GM12878 (cell line): ENCODE measurements around the gene CD84. TPM values are rescaled to one million over a fixed set of nuclear protein-coding genes. Genes with fewer than 3 reads are reported as not detected.

ENCODE experiments used
- ATAC-seq: fragments of 200-7000 bp; cut with Tn5 transposase; 3 replicates; pipeline ENCODE4 v1.9.1; 2020; ENCODE audit warnings: mild to moderate bottlenecking, moderate library complexity
- BruUV-seq: library from RNA; stranded (reverse); fragments of 400-500 nt; replicated peaks from 2 replicates; lab custom pipeline; 2021; lab: Mats Ljungman, UMichigan
- CTCF ChIA-PET: fragments of 300-600 bp; sonication (Branson Sonifier 250); formaldehyde crosslinking; extraction: SDS; loops from one replicate; lab custom pipeline; 2021; ENCODE audit warnings: inconsistent platforms; lab: Yijun Ruan, JAX
- POLR2A ChIA-PET: fragments of 350-600 bp; formaldehyde crosslinking; extraction: SDS; loops from one replicate; lab custom pipeline; 2021; ENCODE audit warnings: inconsistent platforms; lab: Charles Lee
- RAD21 ChIA-PET: fragments of 300-600 bp; sonication (Branson Sonifier 250); formaldehyde crosslinking; loops from one replicate; lab custom pipeline; 2023; ENCODE audit warnings: antibody characterized with exemption; ENCODE audit not compliant: unreplicated experiment; lab: Charles Lee
- SMC1A ChIA-PET: fragments of 300-600 bp; sonication (Branson Sonifier 250); formaldehyde crosslinking; loops from one replicate; lab custom pipeline; 2023; ENCODE audit not compliant: unreplicated experiment, uncharacterized antibody; lab: Charles Lee
- DNase-seq: peaks from one replicate; pipeline ENCODE4 v3.0.0-alpha.2; 2011; ENCODE audit warnings: low read depth, low spot score
- FAIRE-seq: peaks from 3 replicates; lab custom pipeline; 2011; peaks lifted over from hg19 to GRCh38; lab: Jason Lieb, UNC
- H2AFZ ChIP-seq: 2 replicates; pipeline ENCODE4 v1.6.0; 2011; ENCODE audit warnings: low read depth, low read length, control low read depth; ENCODE audit not compliant: control insufficient read depth
- H3K27ac ChIP-seq: 2 replicates; pipeline ENCODE4 v1.5.1; 2011; ENCODE audit warnings: control low read depth; ENCODE audit not compliant: control insufficient read depth, insufficient read depth
- H3K27me3 ChIP-seq, 2 experiments: replicated peaks in 1 of 2; 2 replicates each; pipeline versions ENCODE4 v1.6.0 to v1.6.1; 2011; ENCODE audit warnings: low read length in 1 of 2; ENCODE audit not compliant: control insufficient read depth in 2 of 2, insufficient read depth in 2 of 2
- H3K36me3 ChIP-seq, 2 experiments: 2 replicates each; pipeline ENCODE4 v1.5.1; 2011; ENCODE audit warnings: low read length in 1 of 2; ENCODE audit not compliant: control insufficient read depth in 2 of 2, insufficient read depth in 2 of 2
- H3K4me1 ChIP-seq: 2 replicates; pipeline ENCODE4 v1.6.1; 2011; ENCODE audit warnings: mild to moderate bottlenecking, low read length, moderate library complexity, mixed read lengths; ENCODE audit not compliant: control insufficient read depth, insufficient read depth
- H3K4me2 ChIP-seq: 2 replicates; pipeline ENCODE4 v1.6.0; 2011; ENCODE audit warnings: control low read depth; ENCODE audit not compliant: control insufficient read depth, insufficient read depth
- H3K4me3 ChIP-seq: fragments of 200-600 bp; sonication (generic); 2 replicates; pipeline ENCODE4 v1.5.1; 2016
- H3K79me2 ChIP-seq: 2 replicates; pipeline ENCODE4 v1.6.0; 2011; ENCODE audit warnings: low read length; ENCODE audit not compliant: control insufficient read depth, insufficient read depth
- H3K9ac ChIP-seq: 2 replicates; pipeline ENCODE4 v1.8.0; 2011; ENCODE audit warnings: low read length, control low read depth, mixed read lengths; ENCODE audit not compliant: control insufficient read depth, insufficient read depth
- H3K9me3 ChIP-seq: replicated peaks from 3 replicates; pipeline ENCODE4 v1.5.1; 2011; ENCODE audit warnings: mild to moderate bottlenecking, low read length; ENCODE audit not compliant: control insufficient read depth, insufficient read depth
- H4K20me1 ChIP-seq: 2 replicates; pipeline ENCODE4 v1.6.0; 2011; ENCODE audit not compliant: control insufficient read depth, insufficient read depth
- MTA2 ChIP-seq: fragments of 450-650 bp; IDR thresholded peaks from 2 replicates; pipeline ENCODE4 v1.6.1; 2016; ENCODE audit warnings: low read depth, mild to moderate bottlenecking, moderate library complexity
- POLR2AphosphoS5 ChIP-seq: IDR thresholded peaks from 2 replicates; pipeline ENCODE4 v1.6.1; 2011; ENCODE audit warnings: mild to moderate bottlenecking, low read length, inconsistent platforms
- WGBS: methylation state at CpG from one replicate; pipeline ENCODE4 v1.1.6; 2016; ENCODE audit warnings: low lambda C conversion rate; ENCODE audit not compliant: insufficient replicate concordance, insufficient coverage; ENCODE audit errors: missing lambda C conversion rate; 5-methylcytosine and 5-hydroxymethylcytosine counted together
- in situ Hi-C: fragments of 300-500 bp; cut with MboI; formaldehyde crosslinking; loops from 9 replicates; pipeline ENCODE4 v1.14.3; 2018; ENCODE audit warnings: mixed read lengths
- intact Hi-C: fragments of 100-400 bp; cut with micrococcal nuclease; formaldehyde crosslinking; loops from one replicate; pipeline ENCODE4 v1.14.2; 2022; ENCODE audit not compliant: unreplicated experiment
- polyA plus RNA-seq, 11 experiments: library from polyadenylated mRNA; depleted of rRNA in 4 of 11; unstranded in 6 of 11; stranded (reverse) in 5 of 11; fragments of >200 nt; fragmentation: Nextera tagmentation in 4 of 11; fragmentation: Illumina TruSeq in 1 of 11; extraction: Ambion mirVana in 4 of 11; extraction: Trizol in 1 of 11; gene quantifications; 1 replicate in 1 of 11; 2 replicates in 10 of 11; pipeline versions ENCODE4 v1.2.1 to v1.2.3, GENCODE V29; 2011 to 2016; ENCODE audit warnings: inconsistent platforms in 2 of 11, missing spikeins in 2 of 11, low read depth in 1 of 11
- total RNA-seq, 4 experiments: library from RNA; depleted of rRNA in 3 of 4; stranded (reverse); fragments of >200 nt in 3 of 4; fragmentation: Illumina TruSeq in 1 of 4; extraction: Trizol in 1 of 4; gene quantifications; 2 replicates each; pipeline versions ENCODE4 v1.2.1 to v1.2.3, GENCODE V29; 2013 to 2021
- TF ChIP-seq, protein P1 (sequence below): fragments of 450-650 bp; IDR thresholded peaks from 2 replicates; pipeline ENCODE4 v1.6.1; 2016; ENCODE audit warnings: mild to moderate bottlenecking, moderate library complexity, borderline replicate concordance

The CD84 gene
- total and polyA plus RNA-seq, 10 of the 15 experiments (the other 5 are each of a cell fraction or from before 2014, with no cell fraction given) = 3.4 to 20.3 (median 11.7) TPM

DNA sequence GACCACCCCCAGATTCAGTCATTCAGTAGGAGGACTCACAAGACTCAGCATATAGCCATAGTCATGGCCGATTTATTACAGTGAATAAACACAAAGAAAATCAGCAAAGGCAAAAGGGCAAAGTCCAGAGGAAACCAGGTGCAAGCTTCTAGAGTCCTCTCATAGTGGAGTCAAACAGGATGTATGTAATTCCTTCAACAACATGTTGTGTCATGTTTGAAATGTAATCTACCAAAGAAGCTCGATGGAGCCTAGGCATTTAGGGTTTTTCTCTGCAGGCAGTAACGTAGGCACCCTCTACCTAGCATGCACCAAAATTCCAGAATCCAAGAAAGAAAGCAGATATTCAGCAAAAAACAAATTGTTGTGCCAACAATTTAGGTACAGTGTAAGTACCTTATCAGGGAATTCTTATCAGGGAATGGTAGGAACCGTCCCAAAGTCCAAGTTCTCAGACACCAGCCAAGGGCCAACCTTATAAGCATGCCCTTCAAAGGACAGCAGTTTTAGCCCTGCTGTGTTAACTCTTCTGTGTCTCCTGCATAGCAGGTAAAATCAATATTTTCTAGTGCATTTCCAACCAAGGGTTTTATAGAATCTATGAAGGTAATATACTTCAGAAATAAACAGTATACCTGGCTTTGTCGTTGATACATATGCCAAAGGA is 40.2 kb downstream of the CD84 start (continued):
- 0 out of 2 replicates have a peak, but pooled peaks have one; percentile 11 for TF ChIP-seq MTA2

DNA sequence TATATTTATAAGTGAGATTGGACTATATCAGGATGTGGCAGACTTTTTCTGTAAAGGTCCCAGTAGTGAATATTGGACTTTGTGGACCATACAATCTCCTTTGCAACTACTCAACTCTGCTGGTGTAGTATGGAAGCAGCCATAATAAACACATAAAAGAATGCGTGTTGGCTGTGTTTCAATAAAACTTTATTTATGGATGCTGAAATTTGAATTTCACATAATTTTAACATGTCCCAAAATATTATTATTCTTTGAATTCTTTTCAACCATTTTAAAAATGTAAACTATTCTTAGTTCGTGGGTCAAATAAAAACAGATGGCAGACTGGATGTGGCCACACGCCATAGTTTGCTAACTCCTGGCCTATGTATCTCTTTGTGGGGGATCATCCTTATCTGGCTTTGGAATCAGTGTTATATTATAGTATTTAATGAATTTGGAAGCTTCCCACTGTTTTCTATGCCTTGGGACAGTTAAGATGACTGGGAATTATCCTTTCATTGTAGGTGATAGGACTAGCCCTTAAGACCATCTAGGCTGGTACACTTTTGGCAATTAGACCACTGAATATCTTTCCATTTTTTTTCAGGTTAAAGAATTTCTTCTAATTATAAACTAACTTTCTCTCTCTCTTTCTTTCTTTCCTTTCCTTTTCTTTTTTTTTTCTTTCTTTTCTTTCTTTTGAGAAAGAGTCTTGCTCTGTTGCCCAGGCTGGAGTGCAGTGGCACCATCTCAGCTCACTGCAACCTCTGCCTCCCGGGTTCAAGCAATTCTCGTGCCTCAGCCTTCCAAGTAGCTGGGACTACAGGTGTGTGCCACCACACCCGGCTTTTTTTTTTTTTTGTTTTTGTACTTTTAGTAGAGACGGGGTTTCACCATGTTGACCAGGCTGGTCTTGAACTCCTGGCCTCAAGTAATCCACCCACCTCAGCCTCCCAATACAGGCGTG is 41.3 kb downstream of the CD84 start:
- 100% methylated on average over 6 of the region's 8 CpGs for WGBS
- ChIA-PET SMC1A (interaction anchor here (1.0 to 23.5 kb wide), 6 partner anchors 11 to 86 kb away, joined by 3 to 735 read pairs (median 22); partner anchors contain the start of genes CD84 and SLAMF6), CTCF (interaction anchor here (1.0 to 3.3 kb wide), 2 partner anchors 15 to 16 kb away, joined by 4 to 24 read pairs; partner anchors contain the start of gene SLAMF6), POLR2A (interaction anchor here (0.6 to 3.9 kb wide), 7 partner anchors 10 to 219 kb away, joined by 3 to 21 read pairs (median 4); partner anchors contain the start of gene SLAMF6), RAD21 (interaction anchor here (0.6 to 4.0 kb wide), 3 partner anchors 68 to 101 kb away, joined by 3 to 38 read pairs (median 6); no protein-coding TSS in a partner anchor)
- H3K79me2 ChIP-seq = no peaks in the 10 kb centered on the region
- BruUV-seq = no TSS peak
- H3K4me3 ChIP-seq = no peak overlapping the region
- H3K9ac ChIP-seq = no peak overlapping the region
- no peak for TF ChIP-seq POLR2AphosphoS5
- TF ChIP-seq, protein P1, sequence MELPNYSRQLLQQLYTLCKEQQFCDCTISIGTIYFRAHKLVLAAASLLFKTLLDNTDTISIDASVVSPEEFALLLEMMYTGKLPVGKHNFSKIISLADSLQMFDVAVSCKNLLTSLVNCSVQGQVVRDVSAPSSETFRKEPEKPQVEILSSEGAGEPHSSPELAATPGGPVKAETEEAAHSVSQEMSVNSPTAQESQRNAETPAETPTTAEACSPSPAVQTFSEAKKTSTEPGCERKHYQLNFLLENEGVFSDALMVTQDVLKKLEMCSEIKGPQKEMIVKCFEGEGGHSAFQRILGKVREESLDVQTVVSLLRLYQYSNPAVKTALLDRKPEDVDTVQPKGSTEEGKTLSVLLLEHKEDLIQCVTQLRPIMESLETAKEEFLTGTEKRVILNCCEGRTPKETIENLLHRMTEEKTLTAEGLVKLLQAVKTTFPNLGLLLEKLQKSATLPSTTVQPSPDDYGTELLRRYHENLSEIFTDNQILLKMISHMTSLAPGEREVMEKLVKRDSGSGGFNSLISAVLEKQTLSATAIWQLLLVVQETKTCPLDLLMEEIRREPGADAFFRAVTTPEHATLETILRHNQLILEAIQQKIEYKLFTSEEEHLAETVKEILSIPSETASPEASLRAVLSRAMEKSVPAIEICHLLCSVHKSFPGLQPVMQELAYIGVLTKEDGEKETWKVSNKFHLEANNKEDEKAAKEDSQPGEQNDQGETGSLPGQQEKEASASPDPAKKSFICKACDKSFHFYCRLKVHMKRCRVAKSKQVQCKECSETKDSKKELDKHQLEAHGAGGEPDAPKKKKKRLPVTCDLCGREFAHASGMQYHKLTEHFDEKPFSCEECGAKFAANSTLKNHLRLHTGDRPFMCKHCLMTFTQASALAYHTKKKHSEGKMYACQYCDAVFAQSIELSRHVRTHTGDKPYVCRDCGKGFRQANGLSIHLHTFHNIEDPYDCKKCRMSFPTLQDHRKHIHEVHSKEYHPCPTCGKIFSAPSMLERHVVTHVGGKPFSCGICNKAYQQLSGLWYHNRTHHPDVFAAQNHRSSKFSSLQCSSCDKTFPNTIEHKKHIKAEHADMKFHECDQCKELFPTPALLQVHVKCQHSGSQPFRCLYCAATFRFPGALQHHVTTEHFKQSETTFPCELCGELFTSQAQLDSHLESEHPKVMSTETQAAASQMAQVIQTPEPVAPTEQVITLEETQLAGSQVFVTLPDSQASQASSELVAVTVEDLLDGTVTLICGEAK = peak; percentile 67; the same call in 1 of the 2 replicates
- no peak for FAIRE-seq
- no peak overlapping the region for H3K4me2 ChIP-seq
- intact Hi-C loops (no loop called here), in situ Hi-C loops (no loop called here)
- ATAC-seq = no peak
- no peaks in the 10 kb centered on the region for H4K20me1 ChIP-seq
- H2AFZ ChIP-seq = no peak overlapping the region
- H3K9me3 ChIP-seq = peaks cover 4% of the 10 kb centered on the region
- DNase-seq = no peak
- H3K27ac ChIP-seq = no peak overlapping the region
- H3K27me3 ChIP-seq = no peaks in the 10 kb centered on the region
- H3K4me1 ChIP-seq = peaks cover 23% of the 10 kb centered on the region
- no peaks in the 10 kb centered on the region for H3K36me3 ChIP-seq
